ENCODE measurements around the gene ZNF91.

The ZNF91 gene

GRCh38 chr19:23315286-23315685 lies 80.0 kb downstream of the ZNF91 start:
- POLR2A ChIA-PET = no interaction called here

GRCh38 chr19:23314505-23315251 lies 80.6 kb downstream of the ZNF91 start:
- no peak for DNase-seq (ENCODE audit: extremely low spot score)
- ChIA-PET CTCF (no interaction called here), POLR2A (no interaction called here)

More at GRCh38 chr19:23315286-23315685, 80.0 kb downstream of the ZNF91 start:
- DNase-seq (ENCODE audit: extremely low spot score) = no peak
- CTCF ChIA-PET = no interaction called here
- TF ChIP-seq CTCF (IDR thresholded peaks at IDR 0.05; ENCODE audit: control extremely low read depth, extremely low read depth, low read depth, missing control alignments) = no peak

GRCh38 chr19:23313196-23313595 lies 82.1 kb downstream of the ZNF91 start:
- ChIA-PET POLR2A (no interaction called here), CTCF (no interaction called here)
- no peak for TF ChIP-seq CTCF (IDR thresholded peaks at IDR 0.05; ENCODE audit: control extremely low read depth, extremely low read depth, low read depth, missing control alignments)
- DNase-seq (ENCODE audit: extremely low spot score) = no peak

More at GRCh38 chr19:23314505-23315251, 80.6 kb downstream of the ZNF91 start:
- TF ChIP-seq CTCF (IDR thresholded peaks at IDR 0.05; ENCODE audit: control extremely low read depth, extremely low read depth, low read depth, missing control alignments) = no peak

GRCh38 chr19:23312515-23312914 lies 82.8 kb downstream of the ZNF91 start:
- no peak for DNase-seq (ENCODE audit: extremely low spot score)
- no peak for TF ChIP-seq CTCF (IDR thresholded peaks at IDR 0.05; ENCODE audit: control extremely low read depth, extremely low read depth, low read depth, missing control alignments)
- POLR2A ChIA-PET = no interaction called here
- CTCF ChIA-PET = no interaction called here

GRCh38 chr19:23311551-23311950 lies 83.7 kb downstream of the ZNF91 start:
- TF ChIP-seq CTCF (IDR thresholded peaks at IDR 0.05; ENCODE audit: control extremely low read depth, extremely low read depth, low read depth, missing control alignments) = no peak

GRCh38 chr19:23310729-23311211 lies 84.5 kb downstream of the ZNF91 start:
- CTCF ChIA-PET = no interaction called here
- POLR2A ChIA-PET = no interaction called here
- DNase-seq (ENCODE audit: extremely low spot score) = no peak
- TF ChIP-seq CTCF (IDR thresholded peaks at IDR 0.05; ENCODE audit: control extremely low read depth, extremely low read depth, low read depth, missing control alignments) = no peak

More at GRCh38 chr19:23311551-23311950, 83.7 kb downstream of the ZNF91 start:
- POLR2A ChIA-PET = no interaction called here
- CTCF ChIA-PET = no interaction called here
- DNase-seq (ENCODE audit: extremely low spot score) = no peak
